Upper lobe of left lung (tissue), 4 donors: ENCODE results near the gene HDHD5.

Experiments
- EP300 ChIP-seq, 4 donors: sonication (generic); formaldehyde crosslinking; IDR thresholded peaks; one replicate each; pipeline ENCODE4 v1.5.1; 2017; ENCODE audit warnings: antibody characterized with exemption in 4 of 4, control low read depth in 2 of 4
- POLR2A ChIP-seq, 4 donors: fragments of 450-650 bp; IDR thresholded peaks; one replicate each; pipeline ENCODE4 v1.5.1; 2016 to 2017; ENCODE audit warnings: antibody characterized with exemption in 4 of 4, mild to moderate bottlenecking in 2 of 4
- POLR2AphosphoS5 ChIP-seq, 2 donors: sonication (generic); formaldehyde crosslinking; IDR thresholded peaks; one replicate each; pipeline ENCODE4 v1.5.1; 2017; ENCODE audit warnings: antibody characterized with exemption in 2 of 2
- TF ChIP-seq, protein P1 (sequence below), 6 experiments: fragments of 450-650 bp in 4 of 6; fragments of 200-600 bp in 2 of 6; sonication (generic) in 2 of 6; IDR thresholded peaks; one replicate each; pipeline ENCODE4 v1.5.1; 2016 to 2019; ENCODE audit warnings: antibody characterized with exemption in 6 of 6

- TF ChIP-seq POLR2A (IDR thresholded peaks at IDR 0.05) (no peak), POLR2AphosphoS5 (IDR thresholded peaks at IDR 0.05) (no peak), EP300 (IDR thresholded peaks at IDR 0.05) (no peak)
- TF ChIP-seq, protein P1, sequence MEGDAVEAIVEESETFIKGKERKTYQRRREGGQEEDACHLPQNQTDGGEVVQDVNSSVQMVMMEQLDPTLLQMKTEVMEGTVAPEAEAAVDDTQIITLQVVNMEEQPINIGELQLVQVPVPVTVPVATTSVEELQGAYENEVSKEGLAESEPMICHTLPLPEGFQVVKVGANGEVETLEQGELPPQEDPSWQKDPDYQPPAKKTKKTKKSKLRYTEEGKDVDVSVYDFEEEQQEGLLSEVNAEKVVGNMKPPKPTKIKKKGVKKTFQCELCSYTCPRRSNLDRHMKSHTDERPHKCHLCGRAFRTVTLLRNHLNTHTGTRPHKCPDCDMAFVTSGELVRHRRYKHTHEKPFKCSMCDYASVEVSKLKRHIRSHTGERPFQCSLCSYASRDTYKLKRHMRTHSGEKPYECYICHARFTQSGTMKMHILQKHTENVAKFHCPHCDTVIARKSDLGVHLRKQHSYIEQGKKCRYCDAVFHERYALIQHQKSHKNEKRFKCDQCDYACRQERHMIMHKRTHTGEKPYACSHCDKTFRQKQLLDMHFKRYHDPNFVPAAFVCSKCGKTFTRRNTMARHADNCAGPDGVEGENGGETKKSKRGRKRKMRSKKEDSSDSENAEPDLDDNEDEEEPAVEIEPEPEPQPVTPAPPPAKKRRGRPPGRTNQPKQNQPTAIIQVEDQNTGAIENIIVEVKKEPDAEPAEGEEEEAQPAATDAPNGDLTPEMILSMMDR (IDR thresholded peaks at IDR 0.05) = no peak
These were observed 13.9 kb downstream of the HDHD5 start for GRCh38 chr22:17145021-17145680.
